Measurements from ENCODE around the gene NAALADL2.

DNA sequence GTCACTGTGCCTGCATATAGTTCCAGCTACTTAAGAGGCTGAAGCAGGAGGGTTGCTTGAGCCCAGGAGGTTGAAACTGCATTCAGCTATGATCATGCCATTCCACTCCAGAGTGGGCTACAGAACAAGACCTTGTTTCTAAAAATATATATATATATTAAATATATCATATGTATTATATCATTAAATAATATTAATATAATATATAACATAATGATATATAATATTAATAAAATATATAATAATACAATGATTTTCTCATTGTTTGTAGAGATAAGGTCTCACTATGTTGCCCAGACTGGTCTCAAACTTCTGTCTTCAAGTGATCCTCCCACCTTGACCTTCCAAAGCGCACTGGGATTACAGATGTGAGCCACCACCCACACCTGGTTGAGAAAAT is 101.8 kb downstream of the NAALADL2 start:
- TF ChIP-seq EGR1 (IDR thresholded peaks at IDR 0.05; ENCODE audit: low read depth in 2 of 2) (no peak), CTCF (IDR thresholded peaks at IDR 0.05; ENCODE audit: low read depth, low read length, missing input control) (no peak), YY1 (IDR thresholded peaks at IDR 0.05) (no peak), TAF1 (conservative IDR thresholded peaks at IDR 0.05) (no peak), RAD21 (IDR thresholded peaks at IDR 0.05) (no peak), GABPA (IDR thresholded peaks at IDR 0.05 in 1 of 2, conservative IDR thresholded peaks at IDR 0.05 in 1 of 2) (no peak), REST (IDR thresholded peaks at IDR 0.05) (no peak), HNF4A (conservative IDR thresholded peaks at IDR 0.05) (no peak), ZBTB33 (IDR thresholded peaks at IDR 0.05) (no peak), SP1 (IDR thresholded peaks at IDR 0.05) (no peak), JUND (IDR thresholded peaks at IDR 0.05) (no peak)
- TF ChIP-seq, protein P1, sequence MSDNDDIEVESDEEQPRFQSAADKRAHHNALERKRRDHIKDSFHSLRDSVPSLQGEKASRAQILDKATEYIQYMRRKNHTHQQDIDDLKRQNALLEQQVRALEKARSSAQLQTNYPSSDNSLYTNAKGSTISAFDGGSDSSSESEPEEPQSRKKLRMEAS (IDR thresholded peaks at IDR 0.05), result no peak
- TF ChIP-seq, protein P2, sequence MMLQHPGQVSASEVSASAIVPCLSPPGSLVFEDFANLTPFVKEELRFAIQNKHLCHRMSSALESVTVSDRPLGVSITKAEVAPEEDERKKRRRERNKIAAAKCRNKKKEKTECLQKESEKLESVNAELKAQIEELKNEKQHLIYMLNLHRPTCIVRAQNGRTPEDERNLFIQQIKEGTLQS (IDR thresholded peaks at IDR 0.05), result no peak

All from liver (tissue), 3 donors.